Stomach (tissue), 4 donors: ENCODE measurements around the gene C9orf50.

Experiments
- POLR2A ChIP-seq, 4 donors: fragments of 450-650 bp; IDR thresholded peaks; one replicate each; pipeline ENCODE4 v1.6.1; 2016; ENCODE audit warnings: antibody characterized with exemption in 4 of 4, control low read depth in 2 of 4, mild to moderate bottlenecking in 1 of 4, moderate library complexity in 1 of 4
- POLR2AphosphoS5 ChIP-seq, 3 donors: sonication (generic); formaldehyde crosslinking; IDR thresholded peaks; one replicate each; pipeline ENCODE4 v1.6.1; 2016; ENCODE audit warnings: antibody characterized with exemption in 3 of 3
- TF ChIP-seq, protein P1 (sequence below), 7 experiments: fragments of 450-650 bp in 4 of 7; fragments of 200-600 bp in 3 of 7; sonication (generic) in 3 of 7; IDR thresholded peaks; one replicate each; pipeline ENCODE4 v1.5.1; 2016 to 2019; ENCODE audit warnings: antibody characterized with exemption in 7 of 7, control low read depth in 2 of 7, mild to moderate bottlenecking in 1 of 7

- TF ChIP-seq, protein P1, sequence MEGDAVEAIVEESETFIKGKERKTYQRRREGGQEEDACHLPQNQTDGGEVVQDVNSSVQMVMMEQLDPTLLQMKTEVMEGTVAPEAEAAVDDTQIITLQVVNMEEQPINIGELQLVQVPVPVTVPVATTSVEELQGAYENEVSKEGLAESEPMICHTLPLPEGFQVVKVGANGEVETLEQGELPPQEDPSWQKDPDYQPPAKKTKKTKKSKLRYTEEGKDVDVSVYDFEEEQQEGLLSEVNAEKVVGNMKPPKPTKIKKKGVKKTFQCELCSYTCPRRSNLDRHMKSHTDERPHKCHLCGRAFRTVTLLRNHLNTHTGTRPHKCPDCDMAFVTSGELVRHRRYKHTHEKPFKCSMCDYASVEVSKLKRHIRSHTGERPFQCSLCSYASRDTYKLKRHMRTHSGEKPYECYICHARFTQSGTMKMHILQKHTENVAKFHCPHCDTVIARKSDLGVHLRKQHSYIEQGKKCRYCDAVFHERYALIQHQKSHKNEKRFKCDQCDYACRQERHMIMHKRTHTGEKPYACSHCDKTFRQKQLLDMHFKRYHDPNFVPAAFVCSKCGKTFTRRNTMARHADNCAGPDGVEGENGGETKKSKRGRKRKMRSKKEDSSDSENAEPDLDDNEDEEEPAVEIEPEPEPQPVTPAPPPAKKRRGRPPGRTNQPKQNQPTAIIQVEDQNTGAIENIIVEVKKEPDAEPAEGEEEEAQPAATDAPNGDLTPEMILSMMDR (IDR thresholded peaks at IDR 0.05): no peak
- TF ChIP-seq POLR2A (IDR thresholded peaks at IDR 0.05) (no peak), POLR2AphosphoS5 (IDR thresholded peaks at IDR 0.05) (no peak)
Observed at GRCh38 chr9:129666575-129666974, 45.7 kb upstream of the C9orf50 start.
